NCI-H146 treated with DMSO at 0.1 percent for 48 hours (cell line): ENCODE data around the gene TSPAN31.
"Not testable (repeated sequence)": the region's sequence is repeated elsewhere in the genome, so short reads cannot be mapped to it uniquely, and the experiment has no call there.

Experiments used
- DNase-seq: peaks from one replicate; lab custom pipeline; 2025; ENCODE audit not compliant: unreplicated experiment; lab: John Stamatoyannopoulos, UW

The TSPAN31 gene

GRCh38 chr12:57744777-57745484 is at the start of gene TSPAN31:
Gene TSPAN31 (plus strand): TSS chr12:57745039. CDS start chr12:57745155, 116 bp downstream.
- DNase-seq = peak; percentile 94

GRCh38 chr12:57695770-57696432 is 48.9 kb upstream of the TSPAN31 start:
- no peak for DNase-seq

- DNase-seq = no peak
These were observed 47.8 kb upstream of the TSPAN31 start for GRCh38 chr12:57697076-57697475.

GRCh38 chr12:57698414-57698813 is 46.4 kb upstream of the TSPAN31 start:
- DNase-seq = no peak

GRCh38 chr12:57700317-57700716 is 44.5 kb upstream of the TSPAN31 start:
- DNase-seq = no peak

GRCh38 chr12:57707250-57707649 is 37.6 kb upstream of the TSPAN31 start:
- DNase-seq = no peak

GRCh38 chr12:57708296-57708695 is 36.5 kb upstream of the TSPAN31 start:
- DNase-seq = no peak

GRCh38 chr12:57712701-57713100 is 32.1 kb upstream of the TSPAN31 start:
- no peak for DNase-seq

GRCh38 chr12:57713209-57713608 is 31.6 kb upstream of the TSPAN31 start:
- DNase-seq = no peak

GRCh38 chr12:57715036-57715748 is 29.6 kb upstream of the TSPAN31 start:
- DNase-seq = not testable (repeated sequence)

- DNase-seq = no peak
These were observed 29.1 kb upstream of the TSPAN31 start for GRCh38 chr12:57715786-57716185.

GRCh38 chr12:57716305-57716704 is 28.5 kb upstream of the TSPAN31 start:
- DNase-seq = no peak

- DNase-seq = no peak
These were observed 27.7 kb upstream of the TSPAN31 start for GRCh38 chr12:57717131-57717530.

- no peak for DNase-seq
These were observed 26.8 kb upstream of the TSPAN31 start for GRCh38 chr12:57717846-57718640.

- DNase-seq = no peak
These were observed 26.0 kb upstream of the TSPAN31 start for GRCh38 chr12:57718641-57719528.

- DNase-seq = no peak
These were observed 24.8 kb upstream of the TSPAN31 start for GRCh38 chr12:57719777-57720605.

GRCh38 chr12:57720606-57721595 is 23.9 kb upstream of the TSPAN31 start:
- no peak for DNase-seq
